Hematopoietic multipotent progenitor cell (in vitro differentiated cells): ENCODE data around the gene TPMT. TPM values are rescaled to one million over a fixed set of nuclear protein-coding genes. Genes with fewer than 3 reads are reported as not detected.
"Not testable (repeated sequence)": the region's sequence is repeated elsewhere in the genome, so short reads cannot be mapped to it uniquely, and the experiment has no call there.

Source experiments
- DNase-seq, 3 donors: peaks; one replicate each; pipeline ENCODE4 v3.0.0-alpha.2; 2011 to 2015; ENCODE audit warnings: low read depth in 2 of 3, low spot score in 2 of 3
- total RNA-seq: library from RNA; depleted of rRNA; stranded (reverse); fragments of >200 nt; gene quantifications from one replicate; pipeline ENCODE4 v1.2.3, GENCODE V29; 2012

The TPMT gene
- total RNA-seq, 1 donor = 4.6 TPM

DNA sequence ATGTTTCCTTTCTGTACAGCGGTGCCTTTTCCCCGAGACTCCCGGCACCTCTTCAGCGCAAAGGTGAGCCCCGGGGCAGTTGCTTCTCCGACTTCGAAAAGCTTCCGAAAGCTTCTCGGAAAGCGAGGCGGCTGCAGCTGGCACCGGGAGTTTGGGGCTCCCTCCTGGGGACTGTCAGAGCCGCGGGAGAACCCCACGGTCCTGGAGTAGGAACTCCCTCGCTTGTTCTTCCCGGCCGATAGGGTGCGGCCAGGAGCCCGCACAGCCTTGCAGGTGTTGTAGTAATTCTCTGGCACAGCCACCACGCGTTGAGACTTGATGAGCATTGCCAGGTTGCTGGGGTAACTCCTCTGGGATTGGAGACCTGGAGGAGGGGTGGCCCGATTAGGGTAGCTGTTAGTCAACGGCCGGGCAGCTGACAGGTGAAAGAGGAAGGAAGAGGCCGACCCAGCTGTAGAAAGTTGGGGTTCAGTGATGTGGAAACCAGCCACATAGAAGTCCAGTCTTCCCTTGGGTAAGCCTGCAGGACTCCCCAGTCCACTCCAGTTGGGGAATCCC lies 1.1 kb upstream of the TPMT start:
- peak in 2 of 3 donors; percentile 65 to 75 for DNase-seq

GRCh38 chr6:18155150-18155863 lies 430 bp upstream of the TPMT start, which contains the start of gene KDM1B:
Gene KDM1B, plus strand, starts transcription at chr6:18155422. Its CDS starts 4,474 bp downstream, at chr6:18159896.
- peak; percentile 95 to 99 (median 99) for DNase-seq

DNA sequence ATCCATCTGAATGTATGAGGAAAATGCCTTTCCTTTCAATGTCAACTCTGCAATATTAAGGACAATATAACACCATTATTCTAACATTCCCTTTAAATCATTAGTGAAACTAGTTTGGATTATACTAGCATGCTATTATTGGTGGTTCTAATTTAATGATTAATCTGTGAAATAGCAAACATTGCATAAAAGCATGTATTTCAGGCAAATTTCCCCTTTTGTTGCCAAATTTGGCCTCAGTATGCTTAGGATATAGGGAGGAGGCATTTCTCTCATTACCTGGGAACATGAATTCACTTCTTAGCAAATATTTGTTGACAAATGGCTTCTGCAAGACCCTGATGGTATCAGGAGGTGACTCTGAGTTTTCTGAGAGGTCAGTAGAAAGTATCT lies 1.6 kb downstream of the TPMT start:
- DNase-seq = no peak

DNA sequence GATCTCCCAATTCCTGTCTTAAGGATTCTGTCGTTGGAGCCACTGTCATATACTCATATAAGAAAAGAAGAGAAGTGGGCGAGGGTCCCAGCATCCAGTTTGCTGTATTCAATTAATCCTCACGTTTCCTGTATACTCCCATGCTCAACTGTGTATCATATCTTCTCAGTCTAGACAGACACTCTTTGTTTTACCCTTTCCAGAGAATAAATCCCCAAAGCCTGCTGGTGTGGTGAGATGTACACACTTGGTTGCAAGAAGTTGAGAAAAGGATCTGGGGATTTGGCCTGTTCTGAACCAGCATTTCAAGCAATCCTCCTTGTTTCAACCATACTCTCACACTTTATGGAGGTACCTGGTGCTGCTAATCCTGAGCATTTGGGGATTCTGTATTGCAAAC lies 3.1 kb downstream of the TPMT start:
- no peak for DNase-seq

DNA sequence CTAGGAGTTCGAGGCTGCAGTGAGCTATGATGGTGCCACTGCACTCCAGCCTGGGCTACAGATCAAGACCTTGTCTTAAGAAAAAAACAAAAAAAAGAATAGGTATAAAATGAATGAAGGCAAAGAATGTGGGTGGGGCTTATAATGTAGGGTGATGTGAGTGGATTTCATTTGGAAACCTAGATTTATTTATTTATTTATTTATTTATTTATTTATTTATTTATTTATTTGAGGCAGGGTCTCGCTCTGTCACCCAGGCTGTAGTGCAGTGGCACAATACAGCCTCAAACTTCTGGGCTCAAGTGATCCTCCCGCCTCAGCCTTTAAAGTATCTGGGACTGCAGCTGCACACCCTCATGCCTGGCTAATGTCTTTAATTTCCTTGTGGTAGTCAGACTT lies 3.5 kb downstream of the TPMT start:
- not testable (repeated sequence) for DNase-seq

DNA sequence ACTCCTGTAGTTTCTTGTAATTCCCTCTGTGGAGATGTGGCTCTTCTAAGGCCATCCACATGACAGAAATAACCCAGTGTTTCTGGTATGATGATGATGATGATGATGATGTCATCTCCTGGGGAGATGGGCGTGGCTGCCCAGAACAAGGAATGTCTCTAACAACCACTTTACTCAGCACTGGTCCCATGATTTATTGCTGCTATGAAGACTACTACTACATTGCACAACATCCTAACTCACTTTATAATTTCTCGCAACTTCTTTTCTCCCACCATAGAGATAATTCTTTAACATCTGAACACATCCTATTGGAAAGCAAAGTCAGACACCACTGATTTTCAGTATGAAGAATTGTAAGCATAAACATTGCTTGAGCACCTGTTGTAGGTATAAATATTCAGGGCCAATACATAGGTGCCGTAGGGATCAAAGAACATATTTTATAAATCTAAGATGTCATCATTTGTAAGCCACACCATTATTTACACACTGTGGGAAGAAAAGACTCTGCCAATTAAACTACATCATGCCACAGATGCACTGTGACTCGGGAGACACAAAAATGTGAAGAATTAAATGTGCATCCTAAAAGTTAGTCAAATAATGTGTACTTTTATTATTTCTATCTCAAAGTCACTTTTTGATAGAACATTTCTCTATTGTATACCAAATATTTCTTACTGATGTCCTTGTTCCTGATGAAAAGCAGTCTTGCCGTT lies 6.4 kb downstream of the TPMT start:
- DNase-seq = no peak

DNA sequence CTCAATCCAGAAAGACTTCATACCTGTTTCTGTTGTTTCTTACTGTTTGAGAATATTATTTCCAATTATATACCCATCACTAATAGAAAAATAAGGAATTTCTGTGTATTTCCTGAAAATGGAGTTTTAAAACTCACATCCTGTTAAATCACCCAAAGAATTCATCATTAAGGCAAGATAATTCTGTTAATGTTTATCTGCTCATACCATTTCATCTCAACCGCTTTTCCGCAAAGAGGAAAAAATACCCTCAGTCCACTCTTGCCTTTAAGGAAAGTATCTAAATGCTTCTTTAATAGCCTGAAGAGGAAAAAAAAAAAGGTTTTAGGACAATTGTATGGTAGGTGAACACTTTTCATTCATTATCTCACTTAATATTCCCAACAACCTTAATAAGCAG lies 7.3 kb downstream of the TPMT start:
- no peak for DNase-seq

DNA sequence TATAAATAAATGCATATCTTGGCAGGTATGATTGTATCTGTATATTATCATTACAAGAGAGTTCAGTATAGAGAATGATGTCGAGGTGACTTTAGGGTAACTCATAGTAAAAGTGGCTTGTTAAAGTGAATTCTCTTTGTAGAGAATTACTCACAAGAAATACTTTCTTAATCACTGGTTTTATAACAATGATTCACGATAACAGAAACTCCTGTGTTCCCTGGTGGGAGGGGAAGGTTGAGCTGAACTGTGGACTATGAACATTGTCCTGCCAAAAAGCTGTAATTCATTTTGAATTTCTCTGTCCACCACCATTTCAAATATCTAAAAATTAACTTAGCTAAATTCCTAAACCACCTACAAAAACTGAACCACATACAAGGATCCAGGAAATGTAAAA lies 7.7 kb downstream of the TPMT start:
- DNase-seq = no peak

- DNase-seq = no peak
These were observed 12.4 kb downstream of the TPMT start for GRCh38 chr6:18142591-18142861.

- no peak for DNase-seq
These were observed 12.9 kb downstream of the TPMT start for GRCh38 chr6:18141805-18142590.

GRCh38 chr6:18139935-18140621 lies 14.8 kb downstream of the TPMT start:
- DNase-seq = no peak

- DNase-seq = no peak
These were observed 16.0 kb downstream of the TPMT start for GRCh38 chr6:18138906-18139305.

- no peak for DNase-seq
These were observed 18.6 kb downstream of the TPMT start for GRCh38 chr6:18136260-18136659.

GRCh38 chr6:18135171-18135570 lies 19.7 kb downstream of the TPMT start:
- no peak for DNase-seq

- no peak for DNase-seq
These were observed 22.5 kb downstream of the TPMT start for GRCh38 chr6:18132346-18132745.

DNA sequence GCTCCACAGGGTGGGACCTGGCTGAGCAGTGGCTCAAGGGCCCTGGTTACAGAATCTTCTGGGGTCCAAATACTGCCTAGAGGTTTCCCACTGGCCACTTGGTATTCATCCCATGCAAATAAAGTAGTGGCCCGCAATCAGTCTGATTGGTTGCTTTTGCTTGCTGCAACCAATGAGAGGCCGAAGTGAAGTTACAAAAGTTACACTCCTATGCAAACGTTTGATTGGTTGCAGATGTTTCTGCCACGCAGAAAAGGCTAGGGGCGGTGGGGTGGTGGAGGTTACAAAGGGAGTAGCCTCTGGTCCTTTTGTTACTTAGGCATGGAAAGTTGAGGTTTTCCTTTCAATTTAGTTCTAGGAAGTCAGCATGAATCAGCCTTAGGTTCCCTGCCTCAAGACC lies 28.8 kb downstream of the TPMT start:
- no peak for DNase-seq

DNA sequence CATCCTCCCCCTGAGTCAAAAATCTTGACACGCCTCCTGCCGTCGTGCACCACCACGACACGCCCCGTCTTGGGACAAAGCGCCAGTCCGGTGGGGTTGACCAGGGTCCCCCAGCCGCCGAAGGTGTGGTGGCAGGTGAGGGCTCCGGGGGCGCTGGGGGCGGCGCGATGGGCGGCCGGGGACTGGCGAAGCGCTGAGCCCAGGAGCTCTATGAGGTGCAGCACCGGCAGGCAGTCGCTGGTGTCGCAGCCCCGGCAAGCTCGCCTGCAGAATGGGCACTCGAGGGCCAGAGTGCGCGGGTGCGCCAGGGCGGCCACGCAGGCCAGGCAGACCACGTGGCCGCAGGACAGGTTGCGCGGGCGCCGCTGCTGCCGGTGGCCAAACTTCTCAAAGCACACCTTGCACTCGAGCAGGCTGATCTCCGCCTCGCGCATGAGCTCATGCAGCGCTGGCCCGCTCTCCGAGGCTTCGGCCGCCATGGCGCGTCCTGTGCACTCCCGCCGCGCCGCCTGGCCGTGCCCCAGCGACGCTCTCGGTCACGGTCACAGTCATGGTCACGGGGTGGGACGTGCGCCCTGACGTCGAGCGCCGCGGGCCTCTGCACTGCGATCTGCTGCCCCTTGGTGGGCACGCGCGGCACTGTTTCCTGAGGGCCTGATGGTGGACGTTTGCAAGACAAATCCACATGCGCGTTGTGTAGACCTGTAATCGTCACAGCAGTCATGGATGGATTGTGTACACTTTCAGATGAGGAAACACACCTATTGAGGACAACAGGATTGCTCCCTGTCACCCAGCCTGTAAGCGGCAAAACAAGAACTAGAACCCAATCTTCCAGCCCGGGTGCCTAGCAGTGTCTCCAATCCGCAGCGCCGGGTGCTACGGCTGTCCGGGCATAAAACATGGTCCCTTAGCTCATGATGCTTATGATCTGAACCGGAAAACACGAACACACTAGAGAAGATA lies 32.5 kb downstream of the TPMT start, which contains the start of gene NHLRC1:
NHLRC1 (minus strand) TSS at position 550 of the 966 bp plus-strand sequence; CDS start at position 479, 71 bp downstream.
- peak; percentile 35 to 92 (median 92) for DNase-seq

- no peak for DNase-seq
These were observed 33.2 kb downstream of the TPMT start for GRCh38 chr6:18121580-18122127.

GRCh38 chr6:18119236-18119635 lies 35.6 kb downstream of the TPMT start:
- no peak for DNase-seq
